OCI-LY7 (cell line): ENCODE measurements around the gene TRIM58. TPM values are rescaled to one million over a fixed set of nuclear protein-coding genes. Genes with fewer than 3 reads are reported as not detected.

Source experiments
- BruUV-seq: library from RNA; stranded (reverse); fragments of 400-500 nt; replicated peaks from 2 replicates; lab custom pipeline; 2021; lab: Mats Ljungman, UMichigan
- CTCF ChIA-PET: fragments of 300-600 bp; sonication (Branson Sonifier 250); formaldehyde crosslinking; loops from one replicate; lab custom pipeline; 2022; ENCODE audit warnings: antibody characterized with exemption; ENCODE audit not compliant: unreplicated experiment; lab: Charles Lee
- POLR2A ChIA-PET: fragments of 300-600 bp; sonication (Branson Sonifier 250); formaldehyde crosslinking; loops from one replicate; lab custom pipeline; 2022; ENCODE audit warnings: antibody characterized with exemption; lab: Charles Lee
- DNase-seq: peaks from one replicate; pipeline ENCODE4 v3.0.0-alpha.2; 2015; ENCODE audit warnings: low spot score
- H2AFZ ChIP-seq: fragments of 200-600 bp; sonication (generic), shearing (Covaris generic); 2 replicates; pipeline ENCODE4 v1.6.1; 2014; ENCODE audit warnings: mild to moderate bottlenecking, antibody characterized with exemption, low read length, moderate library complexity
- H3K27ac ChIP-seq: fragments of 200-600 bp; sonication (generic); 2 replicates; pipeline ENCODE4 v1.5.1; 2014; ENCODE audit warnings: mixed run types, low read depth, mild to moderate bottlenecking, moderate library complexity, low read length, inconsistent platforms; ENCODE audit not compliant: poor library complexity, severe bottlenecking
- H3K36me3 ChIP-seq: fragments of 200-600 bp; sonication (generic); 2 replicates; pipeline ENCODE4 v1.6.1; 2014; ENCODE audit warnings: mild to moderate bottlenecking, antibody characterized with exemption, low read length, moderate library complexity, mixed read lengths; ENCODE audit not compliant: insufficient read depth
- H3K4me1 ChIP-seq: fragments of 200-600 bp; sonication (generic); 2 replicates; pipeline ENCODE4 v1.5.1; 2014; ENCODE audit warnings: mild to moderate bottlenecking, low read length; ENCODE audit not compliant: insufficient read depth, poor library complexity, severe bottlenecking
- H3K4me2 ChIP-seq: fragments of 200-600 bp; sonication (generic); 2 replicates; pipeline ENCODE4 v1.6.1; 2014; ENCODE audit warnings: mild to moderate bottlenecking, low read length
- H3K4me3 ChIP-seq: fragments of 200-600 bp; sonication (generic); 2 replicates; pipeline ENCODE4 v1.5.1; 2014; ENCODE audit warnings: mild to moderate bottlenecking, low read depth, low read length; ENCODE audit not compliant: poor library complexity, severe bottlenecking
- H3K79me2 ChIP-seq: fragments of 200-600 bp; sonication (generic); 2 replicates; pipeline ENCODE4 v1.6.1; 2016; ENCODE audit warnings: low read depth, mild to moderate bottlenecking, low read length, moderate library complexity, mixed read lengths; ENCODE audit not compliant: insufficient read depth
- H3K9me2 ChIP-seq: fragments of 200-600 bp; sonication (generic); 2 replicates; pipeline ENCODE4 v1.6.1; 2016; ENCODE audit warnings: mild to moderate bottlenecking, low read length, mixed read lengths; ENCODE audit not compliant: insufficient read depth
- H3K9me3 ChIP-seq: fragments of 200-600 bp; sonication (generic); 2 replicates; pipeline ENCODE4 v1.6.1; 2014; ENCODE audit warnings: mild to moderate bottlenecking, mixed run types, low read length, mixed read lengths
- H4K20me1 ChIP-seq: fragments of 200-600 bp; sonication (generic); 2 replicates; pipeline ENCODE4 v1.6.1; 2014; ENCODE audit warnings: mild to moderate bottlenecking, antibody characterized with exemption, low read length, moderate library complexity, mixed read lengths; ENCODE audit not compliant: insufficient read depth
- EZH2phosphoT487 ChIP-seq: fragments of 200-600 bp; sonication (generic); IDR thresholded peaks from 2 replicates; pipeline ENCODE4 v1.6.1; 2018; ENCODE audit warnings: low read depth, borderline replicate concordance, mild to moderate bottlenecking, mixed run types, antibody characterized with exemption, low read length, moderate library complexity, mixed read lengths
- intact Hi-C: fragments of 100-400 bp; cut with micrococcal nuclease; formaldehyde crosslinking; loops from one replicate; pipeline ENCODE4 v1.10.0; 2022; ENCODE audit not compliant: unreplicated experiment
- total RNA-seq, 2 experiments: library from RNA; depleted of rRNA in 1 of 2; stranded (reverse); fragments of >200 nt in 1 of 2; shearing (Covaris generic) in 1 of 2; gene quantifications; 2 replicates each; pipeline ENCODE4 v1.2.3, GENCODE V29; 2014 to 2022
- TF ChIP-seq, protein P1 (sequence below): fragments of 200-600 bp; sonication (generic); conservative IDR thresholded peaks from 2 replicates; pipeline ENCODE4 v1.5.1; 2014; ENCODE audit warnings: mild to moderate bottlenecking, antibody characterized with exemption, low read length, moderate library complexity, mixed read lengths

TRIM58 gene
- total RNA-seq, 2 experiments from 2014 or later = not detected

- no peak for TF ChIP-seq EZH2phosphoT487
- TF ChIP-seq, protein P1, sequence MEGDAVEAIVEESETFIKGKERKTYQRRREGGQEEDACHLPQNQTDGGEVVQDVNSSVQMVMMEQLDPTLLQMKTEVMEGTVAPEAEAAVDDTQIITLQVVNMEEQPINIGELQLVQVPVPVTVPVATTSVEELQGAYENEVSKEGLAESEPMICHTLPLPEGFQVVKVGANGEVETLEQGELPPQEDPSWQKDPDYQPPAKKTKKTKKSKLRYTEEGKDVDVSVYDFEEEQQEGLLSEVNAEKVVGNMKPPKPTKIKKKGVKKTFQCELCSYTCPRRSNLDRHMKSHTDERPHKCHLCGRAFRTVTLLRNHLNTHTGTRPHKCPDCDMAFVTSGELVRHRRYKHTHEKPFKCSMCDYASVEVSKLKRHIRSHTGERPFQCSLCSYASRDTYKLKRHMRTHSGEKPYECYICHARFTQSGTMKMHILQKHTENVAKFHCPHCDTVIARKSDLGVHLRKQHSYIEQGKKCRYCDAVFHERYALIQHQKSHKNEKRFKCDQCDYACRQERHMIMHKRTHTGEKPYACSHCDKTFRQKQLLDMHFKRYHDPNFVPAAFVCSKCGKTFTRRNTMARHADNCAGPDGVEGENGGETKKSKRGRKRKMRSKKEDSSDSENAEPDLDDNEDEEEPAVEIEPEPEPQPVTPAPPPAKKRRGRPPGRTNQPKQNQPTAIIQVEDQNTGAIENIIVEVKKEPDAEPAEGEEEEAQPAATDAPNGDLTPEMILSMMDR = no peak
- Histone ChIP-seq H4K20me1 (no peaks in the 10 kb centered on the region), H2AFZ (no peak overlapping the region), H3K79me2 (no peaks in the 10 kb centered on the region), H3K9me2 (no peaks in the 10 kb centered on the region), H3K36me3 (no peaks in the 10 kb centered on the region), H3K4me1 (no peaks in the 10 kb centered on the region), H3K4me3 (no peak overlapping the region), H3K4me2 (no peak overlapping the region), H3K9me3 (no peaks in the 10 kb centered on the region), H3K27ac (no peak overlapping the region)
- POLR2A ChIA-PET = no interaction called here
- BruUV-seq = no TSS peak
- CTCF ChIA-PET = no interaction called here
- intact Hi-C loops = no loop called here
- no peak for DNase-seq
Measured at GRCh38 chr1:247854899-247855545, 2.0 kb upstream of the TRIM58 start.

DNA sequence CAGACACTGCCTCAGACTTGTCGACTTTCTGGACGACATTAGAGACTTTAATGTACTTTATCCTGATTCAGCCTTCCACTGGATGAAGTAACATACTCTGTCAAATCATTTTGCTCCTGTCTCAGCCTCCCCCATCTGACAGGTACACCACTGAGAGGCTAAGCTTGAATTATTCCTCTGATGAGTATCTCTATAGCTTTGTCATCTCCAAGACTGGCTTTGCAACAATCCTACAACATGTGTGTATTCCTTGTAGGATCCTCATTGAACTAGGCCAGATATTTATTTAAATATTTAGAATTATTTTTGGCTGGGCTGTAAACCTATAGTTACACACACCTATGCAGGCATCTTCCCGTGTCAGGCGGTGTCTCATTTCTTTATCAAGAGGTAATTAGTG, 1.1 kb upstream of the TRIM58 start:
- Histone ChIP-seq H2AFZ (no peak overlapping the region), H3K4me3 (no peak overlapping the region), H3K4me2 (no peak overlapping the region), H4K20me1 (no peaks in the 10 kb centered on the region), H3K9me3 (no peaks in the 10 kb centered on the region), H3K27ac (no peak overlapping the region), H3K4me1 (no peaks in the 10 kb centered on the region), H3K36me3 (no peaks in the 10 kb centered on the region), H3K79me2 (no peaks in the 10 kb centered on the region), H3K9me2 (no peaks in the 10 kb centered on the region)
- DNase-seq = no peak
- no TSS peak for BruUV-seq
- intact Hi-C loops = no loop called here
- TF ChIP-seq, protein P1 = no peak
- no peak for TF ChIP-seq EZH2phosphoT487
- CTCF ChIA-PET = no interaction called here
- POLR2A ChIA-PET = no interaction called here

DNA sequence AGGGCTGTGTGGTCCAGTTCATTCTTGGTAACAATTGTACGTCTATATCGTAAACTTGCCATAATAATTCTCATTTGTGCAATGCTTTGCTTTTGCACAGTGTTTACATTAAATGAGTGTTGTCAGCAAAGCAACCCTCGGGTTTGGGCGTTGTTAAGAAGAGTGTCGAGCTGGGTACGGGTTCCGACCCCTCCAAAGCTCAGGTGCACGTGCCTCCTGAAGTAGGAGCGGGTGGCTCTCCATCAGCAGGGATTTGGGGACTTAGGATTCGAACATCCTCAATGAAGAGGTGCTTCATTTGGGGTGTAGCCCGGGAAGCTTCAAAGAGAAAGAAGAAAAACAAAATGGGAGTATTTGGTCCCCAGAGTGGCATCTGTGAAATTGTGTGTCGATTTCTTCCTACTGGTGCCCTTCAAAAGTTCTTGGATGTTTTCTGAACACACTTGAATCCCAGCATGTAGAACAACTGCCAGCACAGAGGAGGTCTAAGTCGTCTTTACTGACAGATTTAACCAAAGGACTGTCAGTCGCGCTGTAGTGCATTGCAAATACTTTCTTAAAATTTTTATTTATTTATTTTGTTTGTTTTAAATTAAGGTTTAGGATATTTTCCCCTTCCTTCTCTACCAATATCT, 1.1 kb downstream of the TRIM58 start:
- intact Hi-C loops = no loop called here

More for the DNA sequence above, 1.1 kb downstream of the TRIM58 start:
- Histone ChIP-seq H4K20me1 (no peaks in the 10 kb centered on the region), H3K4me1 (no peaks in the 10 kb centered on the region), H3K36me3 (no peaks in the 10 kb centered on the region), H3K9me3 (no peaks in the 10 kb centered on the region), H2AFZ (no peak overlapping the region), H3K4me2 (no peak overlapping the region), H3K27ac (no peak overlapping the region), H3K79me2 (no peaks in the 10 kb centered on the region), H3K4me3 (no peak overlapping the region), H3K9me2 (no peaks in the 10 kb centered on the region)
- DNase-seq = no peak
- TF ChIP-seq, protein P1 = no peak
- no peak for TF ChIP-seq EZH2phosphoT487
- no TSS peak for BruUV-seq
- CTCF ChIA-PET = no interaction called here
- POLR2A ChIA-PET = no interaction called here
